ENCODE data around the gene ARMH4.

DNA sequence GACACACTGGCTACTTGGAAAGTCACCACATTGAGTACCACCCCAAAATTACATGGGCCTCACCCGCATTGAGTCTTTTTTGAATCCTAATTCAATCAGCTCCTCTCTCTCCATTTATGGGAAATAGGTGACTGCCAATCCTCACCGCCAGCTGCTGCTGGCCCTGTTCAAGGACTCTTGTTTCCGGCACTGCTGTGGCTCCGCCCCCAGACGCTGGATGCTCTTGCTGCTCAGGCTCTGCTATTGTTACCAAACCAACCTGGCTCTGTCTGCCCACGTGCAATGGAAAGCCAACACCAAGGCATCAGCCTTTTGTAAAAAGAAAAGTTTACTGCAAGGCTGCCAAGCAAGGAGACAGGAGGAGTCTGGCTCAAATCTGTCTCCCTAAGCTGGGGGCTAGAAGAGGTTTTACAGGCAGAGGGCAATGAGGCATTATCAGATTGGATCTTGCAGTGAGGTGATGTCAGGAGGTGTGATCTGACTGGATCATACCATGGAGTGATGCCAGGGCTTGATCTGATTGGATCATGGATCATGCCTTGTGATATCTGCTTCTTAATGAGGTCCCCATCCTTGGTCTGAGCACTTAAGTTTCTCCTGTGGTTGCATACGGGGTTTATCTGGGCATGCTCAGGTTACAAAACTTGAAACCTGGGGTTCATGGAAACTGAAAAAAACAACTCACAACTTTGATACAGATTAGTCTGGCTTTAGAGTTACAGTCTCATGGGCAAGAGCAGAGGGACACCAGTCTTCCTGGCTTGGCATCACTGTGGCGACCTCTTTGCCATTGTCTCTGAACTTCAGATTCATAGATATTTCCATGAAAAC, 169.0 kb downstream of the ARMH4 start:
- TF ChIP-seq POLR2A (IDR thresholded peaks at IDR 0.05; ENCODE audit: low read depth, low read length) (no peak), TAF1 (IDR thresholded peaks at IDR 0.05; ENCODE audit: low read depth, low read length) (no peak), POLR2AphosphoS5 (IDR thresholded peaks at IDR 0.05; ENCODE audit: low read depth, low read length) (no peak), PAX5 (IDR thresholded peaks at IDR 0.05; ENCODE audit: insufficient read depth, low read length, severe bottlenecking) (no peak), SPI1 (IDR thresholded peaks at IDR 0.05; ENCODE audit: low read depth, low read length) (no peak)
